B cell (primary cell): Measurements from ENCODE around the gene CETP. TPM values are rescaled to one million over a fixed set of nuclear protein-coding genes. Genes with fewer than 3 reads are reported as not detected.

Source experiments
- ATAC-seq: fragments of 200-7000 bp; cut with Tn5 transposase; one replicate; pipeline ENCODE4 v1.10.0; 2021; ENCODE audit warnings: low read depth, mild to moderate bottlenecking, moderate number of reproducible peaks, moderate library complexity
- CTCF ChIA-PET: fragments of 350-600 bp; sonication (Branson Sonifier 250); formaldehyde crosslinking; loops from one replicate; lab custom pipeline; 2021; ENCODE audit warnings: antibody characterized with exemption, inconsistent platforms; lab: Charles Lee
- POLR2A ChIA-PET: fragments of 350-600 bp; sonication (Branson Sonifier 250); formaldehyde crosslinking; loops from one replicate; lab custom pipeline; 2021; ENCODE audit warnings: antibody characterized with exemption; lab: Charles Lee
- DNase-seq: peaks from one replicate; pipeline ENCODE4 v3.0.0; 2013
- H2AFZ ChIP-seq: 2 replicates; pipeline ENCODE4 v1.6.1; 2012; ENCODE audit warnings: mild to moderate bottlenecking, low read depth, low read length; ENCODE audit not compliant: insufficient read depth, poor library complexity, severe bottlenecking
- H3K27ac ChIP-seq, 2 donors: 1 replicate in 1 of 2; 2 replicates in 1 of 2; pipeline ENCODE4 v1.5.1; 2012 to 2013; ENCODE audit warnings: low read length in 2 of 2, mild to moderate bottlenecking in 2 of 2, moderate library complexity in 1 of 2
- H3K27me3 ChIP-seq, 4 experiments: fragments of 200-600 bp in 1 of 4; sonication (generic) in 1 of 4; replicated peaks in 1 of 4; 1 replicate in 2 of 4; 2 replicates in 2 of 4; pipeline versions ENCODE4 v1.6.1 to v1.7.0; 2013 to 2016; ENCODE audit warnings: low read length in 3 of 4, mild to moderate bottlenecking in 2 of 4, mixed read lengths in 1 of 4, moderate library complexity in 1 of 4; ENCODE audit not compliant: insufficient read depth in 4 of 4, control insufficient read depth in 3 of 4; ENCODE audit errors: control extremely low read depth in 1 of 4
- H3K36me3 ChIP-seq, 2 experiments: replicated peaks in 1 of 2; 1 replicate in 1 of 2; 2 replicates in 1 of 2; pipeline versions ENCODE4 v1.6.1 to v1.7.1; 2013; ENCODE audit warnings: low read length in 1 of 2; ENCODE audit not compliant: insufficient read depth in 2 of 2, control insufficient read depth in 1 of 2; ENCODE audit errors: control extremely low read depth in 1 of 2, extremely low read depth in 1 of 2
- H3K4me1 ChIP-seq, 2 donors: fragments of 200-600 bp in 1 of 2; sonication (generic) in 1 of 2; 1 replicate in 1 of 2; 2 replicates in 1 of 2; pipeline versions ENCODE4 v1.5.1 to v1.6.1; 2013 to 2017; ENCODE audit warnings: low read length in 2 of 2; ENCODE audit not compliant: control insufficient read depth in 2 of 2, insufficient read depth in 2 of 2
- H3K4me2 ChIP-seq: replicated peaks from 2 replicates; pipeline ENCODE3; 2012; ENCODE audit warnings: mild to moderate bottlenecking, low read depth, low read length; ENCODE audit not compliant: poor library complexity, severe bottlenecking
- H3K4me3 ChIP-seq, 5 experiments: fragments of 200-600 bp in 1 of 5; sonication (generic) in 1 of 5; 1 replicate in 3 of 5; 2 replicates in 2 of 5; pipeline versions ENCODE4 v1.5.1 to v1.7.0; 2011 to 2016; ENCODE audit warnings: low read length in 4 of 5, mild to moderate bottlenecking in 4 of 5, low read depth in 2 of 5, control low read depth in 1 of 5, moderate library complexity in 1 of 5; ENCODE audit not compliant: insufficient read depth in 1 of 5; ENCODE audit errors: control extremely low read depth in 1 of 5, extremely low read depth in 1 of 5
- H3K79me2 ChIP-seq: fragments of 200-600 bp; sonication (generic); one replicate; pipeline ENCODE4 v1.6.0; 2016; ENCODE audit warnings: low read length; ENCODE audit not compliant: control insufficient read depth, insufficient read depth
- H3K9ac ChIP-seq: fragments of 200-600 bp; sonication (generic); 2 replicates; pipeline ENCODE4 v1.6.1; 2017; ENCODE audit warnings: mild to moderate bottlenecking, low read length, moderate library complexity
- H3K9me3 ChIP-seq, 3 donors: one replicate each; pipeline versions ENCODE4 v1.6.1 to v1.7.1; 2013; ENCODE audit warnings: low read length in 2 of 3; ENCODE audit not compliant: control insufficient read depth in 2 of 3, insufficient read depth in 1 of 3; ENCODE audit errors: control extremely low read depth in 1 of 3
- H4K20me1 ChIP-seq: 2 replicates; pipeline ENCODE4 v1.6.0; 2012; ENCODE audit warnings: mild to moderate bottlenecking, low read length; ENCODE audit not compliant: insufficient read depth, control insufficient read depth, poor library complexity, severe bottlenecking
- H3K27ac Mint-ChIP-seq: one replicate; pipeline ENCODE4 v1.8.0; 2021; ENCODE audit warnings: mixed read lengths
- H3K27me3 Mint-ChIP-seq: one replicate; pipeline ENCODE4 v1.8.0; 2021; ENCODE audit warnings: mixed read lengths
- H3K4me1 Mint-ChIP-seq: one replicate; pipeline ENCODE4 v1.8.0; 2021; ENCODE audit warnings: mixed read lengths
- H3K4me3 Mint-ChIP-seq: one replicate; pipeline ENCODE4 v1.8.0; 2021; ENCODE audit warnings: mixed read lengths
- H3K9me3 Mint-ChIP-seq: one replicate; pipeline ENCODE4 v1.8.0; 2022; ENCODE audit warnings: mixed read lengths; ENCODE audit not compliant: insufficient read depth
- EZH2 ChIP-seq: IDR thresholded peaks from 2 replicates; pipeline ENCODE4 v1.6.1; 2012; ENCODE audit warnings: borderline replicate concordance, low read depth, mild to moderate bottlenecking, moderate library complexity, low read length; ENCODE audit not compliant: insufficient read depth, poor library complexity, severe bottlenecking
- WGBS: methylation state at CpG from one replicate; pipeline ENCODE4 v1.1.5; 2013; ENCODE audit warnings: missing lambda C conversion rate; ENCODE audit not compliant: insufficient coverage; 5-methylcytosine and 5-hydroxymethylcytosine counted together
- intact Hi-C: fragments of 100-400 bp; cut with micrococcal nuclease; formaldehyde crosslinking; loops from one replicate; pipeline ENCODE4 v1.10.0; 2022
- polyA plus RNA-seq: library from polyadenylated mRNA; depleted of rRNA; stranded (reverse); fragments of >200 nt; gene quantifications from 2 replicates; pipeline ENCODE4 v1.2.3, GENCODE V29; 2012
- total RNA-seq, 2 donors: library from RNA; stranded (reverse); fragments of 120-200 nt in 1 of 2; gene quantifications; 1 replicate in 1 of 2; 2 replicates in 1 of 2; pipeline versions ENCODE4 v1.2.3 to v1.2.4, GENCODE V29; 2013 to 2022
- TF ChIP-seq, protein P1 (sequence below): fragments of 200-600 bp; IDR thresholded peaks from one replicate; pipeline ENCODE4 v1.8.0; 2022; ENCODE audit warnings: antibody characterized with exemption, mild to moderate bottlenecking

CETP gene
- total and polyA plus RNA-seq, 2 donors (not counting 1 experiment from before 2014, with no cell fraction given) = 0.18 to 1.3 TPM

DNA sequence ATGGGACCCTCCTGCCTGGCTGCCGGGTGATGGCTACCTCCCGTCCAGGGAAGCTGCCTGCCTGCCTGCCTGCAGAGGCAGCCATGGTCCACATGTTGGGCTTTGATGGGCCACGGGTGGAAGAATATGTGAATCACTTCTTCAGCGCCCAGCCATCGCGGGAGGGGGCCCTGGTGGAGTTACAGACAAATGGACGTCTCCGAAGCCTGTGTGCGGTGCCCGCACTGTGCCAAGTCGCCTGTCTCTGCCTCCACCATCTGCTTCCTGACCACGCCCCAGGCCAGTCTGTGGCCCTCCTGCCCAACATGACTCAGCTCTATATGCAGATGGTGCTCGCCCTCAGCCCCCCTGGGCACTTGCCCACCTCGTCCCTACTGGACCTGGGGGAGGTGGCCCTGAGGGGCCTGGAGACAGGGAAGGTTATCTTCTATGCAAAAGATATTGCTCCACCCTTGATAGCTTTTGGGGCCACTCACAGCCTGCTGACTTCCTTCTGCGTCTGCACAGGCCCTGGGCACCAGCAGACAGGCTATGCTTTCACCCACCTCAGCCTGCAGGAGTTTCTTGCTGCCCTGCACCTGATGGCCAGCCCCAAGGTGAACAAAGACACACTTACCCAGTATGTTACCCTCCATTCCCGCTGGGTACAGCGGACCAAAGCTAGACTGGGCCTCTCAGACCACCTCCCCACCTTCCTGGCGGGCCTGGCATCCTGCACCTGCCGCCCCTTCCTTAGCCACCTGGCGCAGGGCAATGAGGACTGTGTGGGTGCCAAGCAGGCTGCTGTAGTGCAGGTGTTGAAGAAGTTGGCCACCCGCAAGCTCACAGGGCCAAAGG lies 64.4 kb downstream of the CETP start:
- no peaks in the 10 kb centered on the region for H3K27me3 ChIP-seq
- no peak for ATAC-seq
- no peaks in the 10 kb centered on the region for H3K9me3 Mint-ChIP-seq
- H3K4me3 ChIP-seq = no peak overlapping the region
- peaks cover 26% of the 10 kb centered on the region for H3K4me1 Mint-ChIP-seq
- H3K4me2 ChIP-seq = no peak overlapping the region
- no peaks in the 10 kb centered on the region for H3K9me3 ChIP-seq
- H3K27ac Mint-ChIP-seq = peak overlapping the region; percentile 80
- no peaks in the 10 kb centered on the region for H3K27me3 Mint-ChIP-seq
- no peak for TF ChIP-seq EZH2
- TF ChIP-seq, protein P1, sequence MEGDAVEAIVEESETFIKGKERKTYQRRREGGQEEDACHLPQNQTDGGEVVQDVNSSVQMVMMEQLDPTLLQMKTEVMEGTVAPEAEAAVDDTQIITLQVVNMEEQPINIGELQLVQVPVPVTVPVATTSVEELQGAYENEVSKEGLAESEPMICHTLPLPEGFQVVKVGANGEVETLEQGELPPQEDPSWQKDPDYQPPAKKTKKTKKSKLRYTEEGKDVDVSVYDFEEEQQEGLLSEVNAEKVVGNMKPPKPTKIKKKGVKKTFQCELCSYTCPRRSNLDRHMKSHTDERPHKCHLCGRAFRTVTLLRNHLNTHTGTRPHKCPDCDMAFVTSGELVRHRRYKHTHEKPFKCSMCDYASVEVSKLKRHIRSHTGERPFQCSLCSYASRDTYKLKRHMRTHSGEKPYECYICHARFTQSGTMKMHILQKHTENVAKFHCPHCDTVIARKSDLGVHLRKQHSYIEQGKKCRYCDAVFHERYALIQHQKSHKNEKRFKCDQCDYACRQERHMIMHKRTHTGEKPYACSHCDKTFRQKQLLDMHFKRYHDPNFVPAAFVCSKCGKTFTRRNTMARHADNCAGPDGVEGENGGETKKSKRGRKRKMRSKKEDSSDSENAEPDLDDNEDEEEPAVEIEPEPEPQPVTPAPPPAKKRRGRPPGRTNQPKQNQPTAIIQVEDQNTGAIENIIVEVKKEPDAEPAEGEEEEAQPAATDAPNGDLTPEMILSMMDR = no peak
- H2AFZ ChIP-seq = no peak overlapping the region
- POLR2A ChIA-PET = interaction anchor here (0.5 kb wide), 1 partner anchor 26 kb away, joined by 5 read pairs; no protein-coding TSS in a partner anchor
- H3K4me1 ChIP-seq = peaks cover 0 to 54% of the 10 kb centered on the region in 2 donors
- H3K4me3 Mint-ChIP-seq = no peak overlapping the region
- WGBS = 83% methylated on average over 15 of the region's 21 CpGs
- peak overlapping the region in 1 of 2 donors; percentile 7 for H3K27ac ChIP-seq
- no peaks in the 10 kb centered on the region for H4K20me1 ChIP-seq
- CTCF ChIA-PET = interaction anchor here (0.8 to 1.2 kb wide), 3 partner anchors 16 to 63 kb away, joined by 3 to 8 read pairs (median 3); no protein-coding TSS in a partner anchor
- DNase-seq = no peak
- peaks cover 22% of the 10 kb centered on the region for H3K79me2 ChIP-seq
- peaks cover 0 to 81% of the 10 kb centered on the region in 2 experiments for H3K36me3 ChIP-seq
- H3K9ac ChIP-seq = no peak overlapping the region
- intact Hi-C loops = no loop called here

DNA sequence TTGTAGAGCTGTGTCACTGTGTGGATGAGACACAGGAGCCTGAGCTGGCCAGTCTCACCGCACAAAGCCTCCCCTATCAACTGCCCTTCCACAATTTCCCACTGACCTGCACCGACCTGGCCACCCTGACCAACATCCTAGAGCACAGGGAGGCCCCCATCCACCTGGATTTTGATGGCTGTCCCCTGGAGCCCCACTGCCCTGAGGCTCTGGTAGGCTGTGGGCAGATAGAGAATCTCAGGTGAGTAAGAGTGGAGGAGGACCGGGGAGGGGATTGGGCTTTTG lies 65.0 kb downstream of the CETP start:
- no peak for ATAC-seq
- Mint-ChIP-seq H3K27me3 (no peaks in the 10 kb centered on the region), H3K27ac (peak overlapping the region; percentile 54), H3K4me1 (peaks cover 26% of the 10 kb centered on the region), H3K9me3 (no peaks in the 10 kb centered on the region), H3K4me3 (no peak overlapping the region)
- ChIA-PET CTCF (interaction anchor here (0.8 to 1.4 kb wide), 2 partner anchors 15 to 63 kb away, joined by 3 to 5 read pairs; no protein-coding TSS in a partner anchor), POLR2A (no interaction called here)
- Histone ChIP-seq H3K4me2 (no peak overlapping the region), H3K9me3 (no peaks in the 10 kb centered on the region), H4K20me1 (no peaks in the 10 kb centered on the region), H3K27ac (peak overlapping the region in 1 of 2 donors; percentile 7), H2AFZ (no peak overlapping the region), H3K4me1 (peaks cover 0 to 54% of the 10 kb centered on the region in 2 donors), H3K27me3 (no peaks in the 10 kb centered on the region), H3K79me2 (peaks cover 23% of the 10 kb centered on the region), H3K36me3 (peaks cover 3 to 80% of the 10 kb centered on the region in 2 experiments), H3K9ac (no peak overlapping the region), H3K4me3 (no peak overlapping the region)
- DNase-seq = no peak
- WGBS = 89% methylated on average over 1 of the region's 3 CpGs
- TF ChIP-seq EZH2 = no peak
- TF ChIP-seq, protein P1 = no peak
- intact Hi-C loops = no loop called here
